CD4-positive, alpha-beta T cell treated with Interleukin-2 at 100 ng/mL for 4 hours (primary cell): ENCODE measurements around the gene TNIP2.

Source experiments
- DNase-seq: peaks from one replicate; pipeline ENCODE4 v3.0.0-alpha.2; 2020; ENCODE audit warnings: low spot score

TNIP2 gene

GRCh38 chr4:2755821-2756690 lies at the start of gene TNIP2:
TNIP2 (minus strand) TSS chr4:2756336; CDS start chr4:2756289, 47 bp downstream.
- DNase-seq, result peak; percentile 78

- no peak for DNase-seq
Measured at GRCh38 chr4:2804973-2805501, 48.9 kb upstream of the TNIP2 start.

GRCh38 chr4:2804449-2804972 lies 48.4 kb upstream of the TNIP2 start:
- DNase-seq, result no peak

- DNase-seq, result no peak
Measured at GRCh38 chr4:2803624-2804448, 47.7 kb upstream of the TNIP2 start.

- no peak for DNase-seq
Measured at GRCh38 chr4:2802618-2803531, 46.7 kb upstream of the TNIP2 start.

- no peak for DNase-seq
Measured at GRCh38 chr4:2800691-2801596, 44.8 kb upstream of the TNIP2 start.

GRCh38 chr4:2799971-2800690 lies 44.0 kb upstream of the TNIP2 start:
- no peak for DNase-seq

GRCh38 chr4:2799224-2799911 lies 43.2 kb upstream of the TNIP2 start:
- DNase-seq, result no peak

GRCh38 chr4:2798399-2799223 lies 42.5 kb upstream of the TNIP2 start:
- peak; percentile 44 for DNase-seq

GRCh38 chr4:2797545-2798305 lies 41.6 kb upstream of the TNIP2 start:
- DNase-seq, result peak; percentile 61

- no peak for DNase-seq
Measured at GRCh38 chr4:2796849-2797544, 40.9 kb upstream of the TNIP2 start.

GRCh38 chr4:2795893-2796848 lies 40.0 kb upstream of the TNIP2 start:
- no peak for DNase-seq

GRCh38 chr4:2795300-2795892 lies 39.3 kb upstream of the TNIP2 start:
- no peak for DNase-seq

GRCh38 chr4:2794486-2795299 lies 38.6 kb upstream of the TNIP2 start:
- DNase-seq, result no peak
